Breast epithelium (tissue), 3 donors: ENCODE results near the gene RSL24D1.

Experiments used
- POLR2AphosphoS5 ChIP-seq, 3 donors: sonication (generic); formaldehyde crosslinking; IDR thresholded peaks; one replicate each; pipeline ENCODE4 v1.6.1; 2017; ENCODE audit warnings: antibody characterized with exemption in 3 of 3
- TF ChIP-seq, protein P1 (sequence below), 3 donors: fragments of 450-650 bp; IDR thresholded peaks; one replicate each; pipeline ENCODE4 v1.5.1; 2016 to 2017; ENCODE audit warnings: antibody characterized with exemption in 3 of 3, mild to moderate bottlenecking in 3 of 3, moderate library complexity in 3 of 3

DNA sequence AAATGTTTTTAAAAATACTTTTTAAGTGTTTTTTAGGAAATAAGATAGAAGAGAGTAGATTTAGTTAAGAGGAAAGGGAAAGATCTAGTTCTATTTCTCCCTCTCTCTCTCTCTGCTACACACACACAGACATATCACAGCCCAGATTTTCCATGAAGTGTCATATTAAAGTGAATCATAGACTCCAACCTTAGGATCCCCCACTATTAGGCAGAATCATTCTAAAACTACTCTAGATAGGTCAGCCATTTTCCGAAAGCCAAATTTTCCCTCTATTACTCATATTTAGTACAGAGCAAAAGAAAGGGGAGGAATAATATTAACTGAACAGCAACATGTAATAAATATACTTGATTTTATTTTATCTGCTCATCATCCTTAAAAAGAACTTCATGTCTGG is 45.1 kb upstream of the RSL24D1 start:
- TF ChIP-seq, protein P1, sequence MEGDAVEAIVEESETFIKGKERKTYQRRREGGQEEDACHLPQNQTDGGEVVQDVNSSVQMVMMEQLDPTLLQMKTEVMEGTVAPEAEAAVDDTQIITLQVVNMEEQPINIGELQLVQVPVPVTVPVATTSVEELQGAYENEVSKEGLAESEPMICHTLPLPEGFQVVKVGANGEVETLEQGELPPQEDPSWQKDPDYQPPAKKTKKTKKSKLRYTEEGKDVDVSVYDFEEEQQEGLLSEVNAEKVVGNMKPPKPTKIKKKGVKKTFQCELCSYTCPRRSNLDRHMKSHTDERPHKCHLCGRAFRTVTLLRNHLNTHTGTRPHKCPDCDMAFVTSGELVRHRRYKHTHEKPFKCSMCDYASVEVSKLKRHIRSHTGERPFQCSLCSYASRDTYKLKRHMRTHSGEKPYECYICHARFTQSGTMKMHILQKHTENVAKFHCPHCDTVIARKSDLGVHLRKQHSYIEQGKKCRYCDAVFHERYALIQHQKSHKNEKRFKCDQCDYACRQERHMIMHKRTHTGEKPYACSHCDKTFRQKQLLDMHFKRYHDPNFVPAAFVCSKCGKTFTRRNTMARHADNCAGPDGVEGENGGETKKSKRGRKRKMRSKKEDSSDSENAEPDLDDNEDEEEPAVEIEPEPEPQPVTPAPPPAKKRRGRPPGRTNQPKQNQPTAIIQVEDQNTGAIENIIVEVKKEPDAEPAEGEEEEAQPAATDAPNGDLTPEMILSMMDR (IDR thresholded peaks at IDR 0.05): no peak
- no peak for TF ChIP-seq POLR2AphosphoS5 (IDR thresholded peaks at IDR 0.05)
